Ureter (tissue), 1 donor: ENCODE data around the gene RBFOX2. TPM values are rescaled to one million over a fixed set of nuclear protein-coding genes. Genes with fewer than 3 reads are reported as not detected.
A peak's percentile ranks its signal among the peaks of the same experiment; 100 is the strongest.
"Not testable (repeated sequence)": the region's sequence is repeated elsewhere in the genome, so short reads cannot be mapped to it uniquely, and the experiment has no call there.

Experiments used
- DNase-seq: peaks from one replicate; pipeline ENCODE4 v3.0.0-alpha.2; 2020; ENCODE audit warnings: low spot score
- total RNA-seq: library from RNA; stranded (reverse); gene quantifications from one replicate; pipeline ENCODE4 v1.2.4, GENCODE V29; 2023
- donor health status: DM: yes; HTN: yes; CAD: no.

The RBFOX2 gene
- total RNA-seq, 1 donor from 2014 or later, result 115 TPM

GRCh38 chr22:36008565-36008964 is 20.1 kb downstream of the RBFOX2 start:
- no peak for DNase-seq

DNA sequence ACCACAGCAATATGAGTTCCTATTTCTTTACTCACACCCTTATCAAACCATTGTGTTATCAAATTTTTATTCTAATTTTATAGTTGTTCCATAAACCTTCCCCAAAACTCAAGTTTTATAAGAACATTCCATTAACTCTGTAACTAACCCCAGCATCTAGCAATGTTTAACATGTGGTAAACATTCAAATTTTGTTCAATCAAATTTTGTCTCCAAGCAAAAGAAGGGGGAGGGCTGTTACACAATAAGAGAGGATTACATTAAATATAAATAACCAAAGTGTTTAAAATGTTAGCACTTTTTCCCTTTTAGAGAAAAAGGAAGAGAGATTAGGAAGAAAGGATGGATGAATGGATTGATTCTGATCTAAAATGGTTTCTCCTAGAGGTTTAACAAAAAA is 20.5 kb downstream of the RBFOX2 start:
- no peak for DNase-seq

- no peak for DNase-seq
These were observed 24.5 kb downstream of the RBFOX2 start for GRCh38 chr22:36003972-36004674.

GRCh38 chr22:36002718-36003260 is 25.8 kb downstream of the RBFOX2 start:
- no peak for DNase-seq

GRCh38 chr22:36002084-36002483 is 26.5 kb downstream of the RBFOX2 start:
- DNase-seq, result no peak

DNA sequence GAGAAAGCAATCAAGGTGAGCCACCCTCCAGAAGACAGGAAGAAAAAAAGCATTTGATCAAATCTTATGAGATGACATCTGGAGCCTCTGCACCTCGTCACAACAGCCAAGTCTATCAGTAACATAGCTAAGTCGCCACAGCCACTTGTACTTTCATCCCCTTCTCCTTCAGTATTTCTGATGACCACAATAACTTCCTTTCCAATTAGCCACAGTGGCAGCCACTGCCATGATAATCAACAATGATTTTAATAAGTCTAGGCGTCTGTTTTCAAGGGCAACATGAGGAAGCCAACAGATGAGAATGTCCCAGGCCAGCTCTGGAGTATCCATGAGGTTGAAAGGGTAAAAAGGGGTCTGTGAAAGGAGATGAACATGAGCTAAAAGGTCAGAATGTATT is 29.9 kb downstream of the RBFOX2 start:
- no peak for DNase-seq

GRCh38 chr22:35997438-35997837 is 31.2 kb downstream of the RBFOX2 start:
- no peak for DNase-seq

- no peak for DNase-seq
These were observed 32.0 kb downstream of the RBFOX2 start for GRCh38 chr22:35996596-35996995.

- peak; percentile 78 for DNase-seq
These were observed 32.9 kb downstream of the RBFOX2 start for GRCh38 chr22:35995772-35996171.

- DNase-seq, result no peak
These were observed 33.3 kb downstream of the RBFOX2 start for GRCh38 chr22:35995348-35995747.

- not testable (repeated sequence) for DNase-seq
These were observed 34.9 kb downstream of the RBFOX2 start for GRCh38 chr22:35993727-35994126.

- no peak for DNase-seq
These were observed 35.4 kb downstream of the RBFOX2 start for GRCh38 chr22:35993048-35993714.

- DNase-seq, result no peak
These were observed 37.5 kb downstream of the RBFOX2 start for GRCh38 chr22:35991168-35991567.

GRCh38 chr22:35988030-35988429 is 40.6 kb downstream of the RBFOX2 start:
- no peak for DNase-seq

DNA sequence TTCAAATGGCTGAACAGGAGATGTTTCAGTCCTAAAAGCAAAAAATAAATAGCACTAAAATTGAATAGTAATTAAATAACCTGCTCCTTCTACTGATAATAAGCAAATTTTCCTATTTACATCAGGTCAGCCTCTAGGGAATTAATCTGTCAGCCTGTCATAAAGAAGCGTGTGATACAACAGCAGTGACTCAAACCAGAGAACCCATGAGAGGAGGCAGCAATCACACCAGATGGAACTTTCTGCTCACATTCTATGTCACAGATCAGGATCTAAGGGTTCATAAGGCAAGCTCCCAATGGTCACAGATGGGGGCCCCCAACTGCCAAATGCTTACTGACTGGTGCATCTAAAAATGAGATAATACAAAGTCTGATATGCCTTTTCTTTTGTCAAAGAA is 41.1 kb downstream of the RBFOX2 start:
- DNase-seq, result no peak

- no peak for DNase-seq
These were observed 42.5 kb downstream of the RBFOX2 start for GRCh38 chr22:35986088-35986487.

GRCh38 chr22:35985371-35985770 is 43.3 kb downstream of the RBFOX2 start:
- no peak for DNase-seq

- DNase-seq, result no peak
These were observed 44.1 kb downstream of the RBFOX2 start for GRCh38 chr22:35984183-35985175.

DNA sequence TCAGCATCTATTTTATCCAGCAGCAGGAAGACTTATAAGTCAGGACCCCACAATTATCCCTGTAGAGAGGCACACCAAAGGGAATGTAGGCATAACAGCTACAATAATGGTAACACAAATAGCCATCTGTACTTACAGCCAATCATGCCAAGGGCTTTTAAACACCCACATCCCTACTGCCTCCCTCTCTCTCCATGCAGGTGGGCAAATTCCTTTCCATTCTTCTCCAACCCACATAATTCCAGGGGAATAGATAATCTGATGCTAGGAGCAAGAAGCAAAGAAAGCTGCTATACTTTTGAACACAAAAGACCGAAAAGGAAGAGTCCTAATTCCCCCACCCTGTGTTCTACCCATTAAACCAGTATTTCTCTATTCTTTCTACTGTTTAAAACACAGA is 46.7 kb downstream of the RBFOX2 start:
- DNase-seq, result no peak

GRCh38 chr22:35978889-35979288 is 49.7 kb downstream of the RBFOX2 start:
- DNase-seq, result no peak

DNA sequence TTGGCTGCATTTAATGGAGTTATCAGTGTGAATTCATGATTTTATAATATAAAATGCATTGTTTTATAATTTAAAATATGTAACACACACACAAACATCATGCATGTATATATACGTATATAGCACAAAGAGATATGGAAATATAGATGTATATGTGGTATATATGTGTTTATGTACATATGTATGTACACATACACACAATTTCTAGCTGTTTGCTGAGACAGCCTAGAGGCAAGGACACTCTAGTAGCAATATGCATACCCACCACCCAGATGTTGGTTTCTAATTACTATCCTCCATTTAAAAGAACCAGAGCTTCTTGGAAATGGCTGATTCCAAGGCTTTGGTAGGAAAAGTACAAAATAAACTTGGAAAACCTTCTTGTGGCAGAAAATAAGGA is 50.4 kb downstream of the RBFOX2 start:
- no peak for DNase-seq

- DNase-seq, result no peak
These were observed 51.5 kb downstream of the RBFOX2 start for GRCh38 chr22:35977136-35977535.
